Endothelial cell of umbilical vein (primary cell): ENCODE results near the gene ZRANB1. TPM values are rescaled to one million over a fixed set of nuclear protein-coding genes. Genes with fewer than 3 reads are reported as not detected.

Source experiments
- BruUV-seq: library from RNA; stranded (reverse); fragments of 400-500 nt; replicated peaks from 2 replicates; lab custom pipeline; 2021; lab: Mats Ljungman, UMichigan
- CTCF ChIA-PET: fragments of 300-600, 350-600 bp; sonication (Branson Sonifier 250); formaldehyde crosslinking; loops from one replicate; lab custom pipeline; 2021; ENCODE audit warnings: antibody characterized with exemption, inconsistent platforms; lab: Charles Lee
- POLR2A ChIA-PET: fragments of 300-600, 350-600 bp; sonication (Branson Sonifier 250); formaldehyde crosslinking; loops from one replicate; lab custom pipeline; 2021; ENCODE audit warnings: antibody characterized with exemption, inconsistent platforms; lab: Charles Lee
- DNase-seq: peaks from one replicate; pipeline ENCODE4 v3.0.0-alpha.2; 2011; ENCODE audit warnings: low read depth, low spot score
- FAIRE-seq: peaks from 2 replicates; lab custom pipeline; 2011; peaks lifted over from hg19 to GRCh38; lab: Jason Lieb, UNC
- H2AFZ ChIP-seq: 2 replicates; pipeline ENCODE4 v1.6.0; 2012; ENCODE audit warnings: low read depth, low read length, control low read depth, inconsistent platforms
- H3K27ac ChIP-seq: 2 replicates; pipeline ENCODE4 v1.5.1; 2011; ENCODE audit warnings: low read depth, mild to moderate bottlenecking, control low read depth, low read length, moderate library complexity; ENCODE audit not compliant: insufficient read depth
- H3K27me3 ChIP-seq, 2 experiments: 2 replicates each; pipeline versions ENCODE4 v1.6.0 to v1.6.1; 2011; ENCODE audit warnings: low read length in 2 of 2, mixed read lengths in 1 of 2; ENCODE audit not compliant: control insufficient read depth in 2 of 2, insufficient read depth in 2 of 2
- H3K36me3 ChIP-seq, 2 experiments: 2 replicates in 1 of 2; 3 replicates in 1 of 2; pipeline ENCODE4 v1.5.1; 2011; ENCODE audit warnings: low read length in 2 of 2, mild to moderate bottlenecking in 1 of 2, moderate library complexity in 1 of 2; ENCODE audit not compliant: control insufficient read depth in 2 of 2, insufficient read depth in 2 of 2; ENCODE audit errors: extremely low read depth in 1 of 2
- H3K4me1 ChIP-seq: 3 replicates; pipeline ENCODE4 v1.5.1; 2011; ENCODE audit warnings: mild to moderate bottlenecking, low read length; ENCODE audit not compliant: control insufficient read depth, insufficient read depth; ENCODE audit errors: extremely low read depth
- H3K4me2 ChIP-seq: 2 replicates; pipeline ENCODE4 v1.6.1; 2011; ENCODE audit warnings: low read length, control low read depth, mixed read lengths; ENCODE audit not compliant: insufficient read depth
- H3K4me3 ChIP-seq, 3 experiments: fragments of 200-600 bp in 1 of 3; sonication (generic), shearing (Covaris generic) in 1 of 3; replicated peaks in 1 of 3; 2 replicates each; pipeline ENCODE4 v1.5.1; 2011 to 2016; ENCODE audit warnings: control low read depth in 3 of 3, low read length in 3 of 3, mild to moderate bottlenecking in 2 of 3, inconsistent platforms in 1 of 3, low read depth in 1 of 3, moderate library complexity in 1 of 3; ENCODE audit not compliant: insufficient read depth in 1 of 3
- H3K79me2 ChIP-seq: 2 replicates; pipeline ENCODE4 v1.6.0; 2012; ENCODE audit warnings: low read length, inconsistent platforms; ENCODE audit not compliant: control insufficient read depth, insufficient read depth
- H3K9ac ChIP-seq: replicated peaks from 2 replicates; pipeline ENCODE3; 2011; ENCODE audit warnings: low read length, control low read depth; ENCODE audit not compliant: insufficient read depth; ENCODE audit errors: extremely low read depth
- H3K9me1 ChIP-seq: replicated peaks from 3 replicates; pipeline ENCODE4 v1.6.0; 2011; ENCODE audit warnings: mild to moderate bottlenecking, low read length; ENCODE audit not compliant: control insufficient read depth, insufficient read depth; ENCODE audit errors: extremely low read depth
- H3K9me3 ChIP-seq: replicated peaks from 2 replicates; pipeline ENCODE4 v1.5.1; 2012; ENCODE audit warnings: low read length, inconsistent platforms; ENCODE audit not compliant: control insufficient read depth, insufficient read depth
- H4K20me1 ChIP-seq: replicated peaks from 2 replicates; pipeline ENCODE3; 2011; ENCODE audit warnings: mild to moderate bottlenecking, low read length; ENCODE audit not compliant: control insufficient read depth, insufficient read depth; ENCODE audit errors: extremely low read depth
- CTCF ChIP-seq, 2 donors: IDR thresholded peaks; 1 replicate in 1 of 2; 2 replicates in 1 of 2; pipeline ENCODE4 v1.5.1; 2011; ENCODE audit warnings: low read length in 2 of 2, mild to moderate bottlenecking in 2 of 2, moderate library complexity in 2 of 2, control low read depth in 1 of 2, inconsistent platforms in 1 of 2, low read depth in 1 of 2; ENCODE audit not compliant: insufficient read depth in 1 of 2; ENCODE audit errors: extremely low read depth in 1 of 2
- EZH2 ChIP-seq: IDR thresholded peaks from 2 replicates; pipeline ENCODE4 v1.6.1; 2012; ENCODE audit warnings: borderline replicate concordance, low read depth, mild to moderate bottlenecking, moderate library complexity, low read length, inconsistent platforms; ENCODE audit not compliant: severe bottlenecking
- FOS ChIP-seq: IDR thresholded peaks from 2 replicates; pipeline ENCODE4 v1.6.1; 2011; ENCODE audit warnings: mild to moderate bottlenecking, low read length, moderate library complexity, borderline replicate concordance; ENCODE audit not compliant: insufficient read depth
- GATA2 ChIP-seq: IDR thresholded peaks from 2 replicates; pipeline ENCODE4 v1.7.0; 2011; ENCODE audit warnings: low read depth, mild to moderate bottlenecking, moderate library complexity, mixed read lengths, low read length; ENCODE audit not compliant: insufficient read length, insufficient read depth
- JUN ChIP-seq: IDR thresholded peaks from 2 replicates; pipeline ENCODE4 v1.6.1; 2011; ENCODE audit warnings: borderline replicate concordance, low read depth; ENCODE audit not compliant: insufficient read length, insufficient read depth
- MAX ChIP-seq: IDR thresholded peaks from 2 replicates; pipeline ENCODE4 v1.6.1; 2011; ENCODE audit not compliant: insufficient read depth, insufficient read length
- MYC ChIP-seq: IDR thresholded peaks from one replicate; pipeline ENCODE4 v1.6.1; 2011; ENCODE audit warnings: mild to moderate bottlenecking, low read depth, low read length
- POLR2A ChIP-seq: IDR thresholded peaks from 2 replicates; pipeline ENCODE4 v1.6.1; 2012; ENCODE audit warnings: low read depth, mild to moderate bottlenecking, control low read depth, low read length
- POLR2AphosphoS5 ChIP-seq: IDR thresholded peaks from 2 replicates; pipeline ENCODE4 v1.6.1; 2012; ENCODE audit warnings: low read depth, mild to moderate bottlenecking, control low read depth, low read length, moderate library complexity; ENCODE audit not compliant: insufficient read depth
- dilution Hi-C: fragments of 300-500 bp; cut with MboI; formaldehyde crosslinking; loops from one replicate; pipeline ENCODE4 v1.15.0; 2019; ENCODE audit warnings: low sequenced_read_pairs; ENCODE audit not compliant: extremely low pct_ligation_motif_present
- intact Hi-C: fragments of 100-400 bp; cut with micrococcal nuclease; formaldehyde crosslinking; loops from one replicate; pipeline ENCODE4 v1.10.0; 2022
- polyA plus RNA-seq, 4 experiments: library from polyadenylated mRNA; depleted of rRNA in 3 of 4; stranded (reverse) in 3 of 4; unstranded in 1 of 4; fragments of >200 nt; gene quantifications; 2 replicates each; pipeline versions ENCODE4 v1.2.1 to v1.2.3, GENCODE V29; 2011 to 2012; ENCODE audit warnings: missing spikeins in 1 of 4
- total RNA-seq: library from RNA; stranded (reverse); gene quantifications from 2 replicates; pipeline ENCODE4 v1.2.3, GENCODE V29; 2021

Gene ZRANB1
- total and polyA plus RNA-seq, 2 donors (not counting 3 experiments of a cell fraction or from before 2014, with no cell fraction given): 6.2 to 17.7 TPM

- no peak for FAIRE-seq
Measured at GRCh38 chr10:124903111-124903510, 38.8 kb upstream of the ZRANB1 start.

More at GRCh38 chr10:124903111-124903510, 38.8 kb upstream of the ZRANB1 start:
- no peak for TF ChIP-seq MAX
- TF ChIP-seq MYC: no peak
- TF ChIP-seq FOS: no peak
- TF ChIP-seq CTCF (IDR thresholded peaks at IDR 0.05; ENCODE audit: extremely low read depth in 1 of 2, insufficient read depth in 1 of 2, low read depth in 1 of 2, low read length in 2 of 2): no peak
- no peak for TF ChIP-seq JUN
- no peak for TF ChIP-seq POLR2AphosphoS5
- no peak for TF ChIP-seq EZH2
- TF ChIP-seq GATA2: no peak
- TF ChIP-seq POLR2A: no peak
- H3K4me2 ChIP-seq: no peak overlapping the region
- dilution Hi-C loops: no loop called here
- ChIA-PET POLR2A (no interaction called here), CTCF (no interaction called here)
- H2AFZ ChIP-seq: no peak overlapping the region
- H3K36me3 ChIP-seq: no peaks in the 10 kb centered on the region
- BruUV-seq: no TSS peak
- intact Hi-C loops: no loop called here
- no peak for DNase-seq
- H4K20me1 ChIP-seq: no peaks in the 10 kb centered on the region
- H3K4me3 ChIP-seq: no peak overlapping the region
- no peaks in the 10 kb centered on the region for H3K9me1 ChIP-seq
- H3K27me3 ChIP-seq: peaks cover 7 to 8% of the 10 kb centered on the region in 2 experiments
- no peak overlapping the region for H3K9ac ChIP-seq
- no peaks in the 10 kb centered on the region for H3K4me1 ChIP-seq
- H3K9me3 ChIP-seq: no peaks in the 10 kb centered on the region
- no peak overlapping the region for H3K27ac ChIP-seq
- H3K79me2 ChIP-seq: no peaks in the 10 kb centered on the region
